ENCODE measurements around the gene FRAT2.

DNA sequence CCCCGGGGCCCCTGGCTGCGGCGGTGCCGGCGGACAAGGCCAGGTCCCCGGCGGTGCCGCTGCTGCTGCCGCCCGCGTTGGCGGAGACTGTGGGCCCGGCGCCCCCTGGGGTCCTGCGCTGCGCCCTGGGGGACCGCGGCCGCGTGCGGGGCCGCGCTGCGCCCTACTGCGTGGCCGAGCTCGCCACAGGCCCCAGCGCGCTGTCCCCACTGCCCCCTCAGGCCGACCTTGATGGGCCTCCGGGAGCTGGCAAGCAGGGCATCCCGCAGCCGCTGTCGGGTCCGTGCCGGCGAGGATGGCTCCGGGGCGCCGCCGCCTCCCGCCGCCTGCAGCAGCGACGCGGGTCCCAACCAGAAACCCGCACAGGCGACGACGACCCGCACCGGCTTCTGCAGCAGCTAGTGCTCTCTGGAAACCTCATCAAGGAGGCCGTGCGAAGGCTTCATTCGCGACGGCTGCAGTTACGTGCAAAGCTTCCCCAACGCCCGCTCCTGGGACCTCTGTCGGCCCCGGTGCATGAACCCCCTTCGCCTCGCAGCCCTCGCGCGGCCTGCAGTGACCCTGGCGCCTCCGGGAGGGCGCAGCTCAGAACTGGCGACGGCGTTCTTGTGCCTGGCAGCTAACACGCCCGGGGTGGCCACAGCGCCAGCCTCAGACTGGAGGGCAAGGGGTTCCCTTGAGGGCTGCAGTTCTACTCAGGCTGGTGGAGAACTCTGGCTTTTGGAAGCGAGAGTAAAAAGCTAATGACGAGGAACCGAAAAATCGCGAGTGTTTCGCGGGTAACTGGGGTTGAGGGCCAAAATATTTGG, 14.7 kb downstream of the FRAT2 start:
- TF ChIP-seq, protein P1, sequence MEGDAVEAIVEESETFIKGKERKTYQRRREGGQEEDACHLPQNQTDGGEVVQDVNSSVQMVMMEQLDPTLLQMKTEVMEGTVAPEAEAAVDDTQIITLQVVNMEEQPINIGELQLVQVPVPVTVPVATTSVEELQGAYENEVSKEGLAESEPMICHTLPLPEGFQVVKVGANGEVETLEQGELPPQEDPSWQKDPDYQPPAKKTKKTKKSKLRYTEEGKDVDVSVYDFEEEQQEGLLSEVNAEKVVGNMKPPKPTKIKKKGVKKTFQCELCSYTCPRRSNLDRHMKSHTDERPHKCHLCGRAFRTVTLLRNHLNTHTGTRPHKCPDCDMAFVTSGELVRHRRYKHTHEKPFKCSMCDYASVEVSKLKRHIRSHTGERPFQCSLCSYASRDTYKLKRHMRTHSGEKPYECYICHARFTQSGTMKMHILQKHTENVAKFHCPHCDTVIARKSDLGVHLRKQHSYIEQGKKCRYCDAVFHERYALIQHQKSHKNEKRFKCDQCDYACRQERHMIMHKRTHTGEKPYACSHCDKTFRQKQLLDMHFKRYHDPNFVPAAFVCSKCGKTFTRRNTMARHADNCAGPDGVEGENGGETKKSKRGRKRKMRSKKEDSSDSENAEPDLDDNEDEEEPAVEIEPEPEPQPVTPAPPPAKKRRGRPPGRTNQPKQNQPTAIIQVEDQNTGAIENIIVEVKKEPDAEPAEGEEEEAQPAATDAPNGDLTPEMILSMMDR (IDR thresholded peaks at IDR 0.05): no peak
- no peak for TF ChIP-seq POLR2A (IDR thresholded peaks at IDR 0.05)

All from tibial nerve (tissue), 3 donors.